ENCODE measurements around the gene DUOXA1.
"Not testable (repeated sequence)": the region's sequence is repeated elsewhere in the genome, so short reads cannot be mapped to it uniquely, and the experiment has no call there.

DUOXA1 gene

GRCh38 chr15:45087513-45087912 is 42.2 kb downstream of the DUOXA1 start:
- no peak for DNase-seq

GRCh38 chr15:45084163-45084562 is 45.5 kb downstream of the DUOXA1 start:
- DNase-seq = no peak

GRCh38 chr15:45083223-45083622 is 46.5 kb downstream of the DUOXA1 start:
- no peak for DNase-seq

- not testable (repeated sequence) for DNase-seq
Observed at GRCh38 chr15:45082412-45082811, 47.3 kb downstream of the DUOXA1 start.

GRCh38 chr15:45080593-45080992 is 49.1 kb downstream of the DUOXA1 start:
- not testable (repeated sequence) for DNase-seq

GRCh38 chr15:45079628-45080246 is 49.9 kb downstream of the DUOXA1 start:
- DNase-seq = not testable (repeated sequence)

- not testable (repeated sequence) for DNase-seq
Observed at GRCh38 chr15:45079201-45079600, 50.5 kb downstream of the DUOXA1 start.

GRCh38 chr15:45077391-45077790 is 52.3 kb downstream of the DUOXA1 start:
- DNase-seq = not testable (repeated sequence)

GRCh38 chr15:45075440-45076320 is 54.0 kb downstream of the DUOXA1 start:
- not testable (repeated sequence) for DNase-seq

- DNase-seq = not testable (repeated sequence)
Observed at GRCh38 chr15:45073602-45074001, 56.1 kb downstream of the DUOXA1 start.

GRCh38 chr15:45069942-45070360 is 59.7 kb downstream of the DUOXA1 start:
- not testable (repeated sequence) for DNase-seq
